ENCODE measurements around the gene TOM1L2. TPM values are rescaled to one million over a fixed set of nuclear protein-coding genes. Genes with fewer than 3 reads are reported as not detected.
A peak's percentile ranks its signal among the peaks of the same experiment; 100 is the strongest.

Gene TOM1L2
- total RNA-seq: 10 to 100 TPM; 15.5 to 17.8 TPM

DNA sequence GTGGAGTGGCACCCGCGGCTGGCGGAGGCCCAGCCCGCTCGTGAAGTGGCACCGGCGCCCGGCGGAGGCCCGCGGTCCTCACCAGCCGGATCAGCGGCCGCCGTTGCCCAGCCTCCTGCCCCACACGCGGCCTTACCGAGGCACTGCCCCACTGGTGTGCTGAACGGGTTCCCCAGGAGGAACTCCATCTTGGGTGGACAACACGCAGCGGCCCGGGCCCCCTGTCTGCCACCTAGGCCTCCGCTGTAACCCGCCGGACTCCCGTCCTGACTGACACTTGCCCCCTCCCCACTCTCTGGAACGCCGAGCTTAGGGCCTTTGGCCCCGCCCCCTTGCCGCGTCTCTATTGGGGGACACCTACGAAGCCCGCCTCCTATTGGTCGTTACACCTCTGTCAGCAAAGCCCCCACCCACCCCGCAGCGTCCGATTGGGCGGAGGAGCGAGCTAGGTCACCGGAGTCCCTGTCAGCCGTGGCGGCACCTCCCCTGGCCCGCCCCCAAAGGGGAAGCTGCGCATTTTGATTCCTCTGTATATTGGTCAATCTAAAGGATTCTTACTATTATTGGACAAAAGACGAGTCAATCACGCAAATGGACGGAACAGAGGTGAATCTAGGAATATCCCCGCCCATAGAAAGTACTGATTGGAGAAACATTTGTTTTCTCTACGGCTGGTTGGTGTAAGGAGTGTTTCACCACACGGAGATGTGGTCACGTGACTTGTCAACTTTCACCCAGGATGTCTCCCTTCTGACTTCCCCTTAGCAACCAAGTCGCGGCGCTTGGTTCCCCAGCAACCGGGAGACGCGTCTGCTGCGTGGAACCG is at the start of gene TOM1L2, which contains the start of gene DRC3:
Gene TOM1L2 (minus strand): TSS at position 275 of the 826 bp plus-strand sequence. CDS start 87 bp downstream, at position 188.
Gene DRC3 (plus strand): TSS at position 737 of the 826 bp plus-strand sequence. CDS start 4,737 bp downstream, outside the sequence.
- no peaks in the 10 kb centered on the region for H3K9me3 Mint-ChIP-seq
- ATAC-seq: peak; percentile 97 to 98

DNA sequence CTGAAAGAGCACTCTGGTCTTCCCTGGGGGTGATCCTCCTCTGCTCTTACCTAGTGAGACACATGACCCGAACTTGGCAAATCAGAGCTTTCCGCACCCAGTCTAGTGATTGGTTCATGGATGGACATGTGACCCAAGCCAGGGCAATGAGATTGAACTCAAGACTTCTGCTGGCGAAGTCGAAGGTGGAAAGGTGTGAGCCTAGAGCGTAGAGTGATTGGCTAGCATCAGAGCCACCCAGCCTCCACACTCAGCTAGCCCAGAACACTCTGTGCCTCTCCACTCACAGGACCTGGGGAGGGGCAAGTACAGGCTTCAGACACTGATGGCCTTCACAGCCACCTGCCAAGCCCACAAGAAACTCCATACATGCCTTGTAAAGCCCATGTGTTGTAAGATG is 49.2 kb upstream of the TOM1L2 start:
- ATAC-seq (no peak), DNase-seq (ENCODE audit: low spot score) (no peak)
- no peaks in the 10 kb centered on the region for H3K9me3 Mint-ChIP-seq
- H3K4me3 Mint-ChIP-seq: no peak overlapping the region
- no peaks in the 10 kb centered on the region for H3K27me3 Mint-ChIP-seq
- peaks cover 14 to 16% of the 10 kb centered on the region in 2 donors for H3K4me1 Mint-ChIP-seq (ENCODE audit: low read depth in 2 of 2)
- no peak overlapping the region for H3K27ac Mint-ChIP-seq
- H3K36me3 Mint-ChIP-seq: no peaks in the 10 kb centered on the region

More for the DNA sequence above, at the start of gene TOM1L2, which contains the start of gene DRC3:
- Mint-ChIP-seq H3K36me3 (no peaks in the 10 kb centered on the region), H3K4me3 (peak within 1 kb of the TSS; percentile 91), H3K4me1 (ENCODE audit: low read depth in 2 of 2) (peaks cover 18 to 25% of the 10 kb centered on the region in 2 donors), H3K27ac (peak within 1 kb of the TSS; percentile 64 to 79), H3K27me3 (no peaks in the 10 kb centered on the region)
- DNase-seq (ENCODE audit: low spot score): peak; percentile 100

DNA sequence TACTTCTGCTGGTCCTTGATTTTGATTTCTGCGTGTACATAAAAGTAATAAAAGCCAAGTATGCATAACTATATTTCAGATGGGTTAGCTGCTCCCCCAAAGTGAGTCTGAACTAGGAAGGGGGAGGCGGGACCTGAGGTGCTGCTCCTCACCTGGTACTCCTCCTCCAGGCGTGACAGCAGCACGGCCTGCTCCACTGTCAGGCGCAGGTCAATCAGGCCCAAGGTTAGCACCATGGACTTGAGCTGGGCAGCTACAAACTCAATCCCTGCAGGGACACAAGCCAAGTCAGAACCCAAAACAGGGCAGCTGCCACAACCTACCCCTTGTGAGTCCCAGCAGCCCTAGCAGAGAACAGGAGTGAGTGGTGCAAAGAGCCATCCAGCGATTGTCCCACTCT is 48.8 kb upstream of the TOM1L2 start:
- Mint-ChIP-seq H3K4me1 (ENCODE audit: low read depth in 2 of 2) (peaks cover 10 to 12% of the 10 kb centered on the region in 2 donors), H3K27me3 (no peaks in the 10 kb centered on the region), H3K27ac (no peak overlapping the region), H3K4me3 (no peak overlapping the region), H3K9me3 (no peaks in the 10 kb centered on the region), H3K36me3 (no peaks in the 10 kb centered on the region)
- DNase-seq (ENCODE audit: low spot score) (no peak), ATAC-seq (no peak)

DNA sequence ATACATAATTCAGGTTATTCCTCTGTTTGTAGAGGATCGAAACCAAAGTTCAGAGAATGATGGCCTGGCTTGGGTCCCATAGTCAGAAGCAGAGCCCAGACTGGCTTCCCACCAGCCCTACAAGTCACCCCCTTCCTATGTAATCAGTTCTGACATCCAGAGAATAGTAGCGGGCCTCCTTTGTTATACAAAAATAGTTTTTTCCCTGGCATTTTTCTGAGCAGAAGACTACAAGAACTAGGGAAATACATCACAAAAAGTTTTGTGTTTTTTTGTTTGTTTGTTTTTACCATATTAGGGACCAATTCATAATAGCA is 47.6 kb upstream of the TOM1L2 start:
- Mint-ChIP-seq H3K36me3 (no peaks in the 10 kb centered on the region), H3K27ac (no peak overlapping the region), H3K27me3 (no peaks in the 10 kb centered on the region), H3K4me3 (no peak overlapping the region), H3K4me1 (ENCODE audit: low read depth in 2 of 2) (peaks cover 0 to under 1% of the 10 kb centered on the region in 2 donors), H3K9me3 (no peaks in the 10 kb centered on the region)
- no peak for ATAC-seq
- DNase-seq (ENCODE audit: low spot score): no peak

DNA sequence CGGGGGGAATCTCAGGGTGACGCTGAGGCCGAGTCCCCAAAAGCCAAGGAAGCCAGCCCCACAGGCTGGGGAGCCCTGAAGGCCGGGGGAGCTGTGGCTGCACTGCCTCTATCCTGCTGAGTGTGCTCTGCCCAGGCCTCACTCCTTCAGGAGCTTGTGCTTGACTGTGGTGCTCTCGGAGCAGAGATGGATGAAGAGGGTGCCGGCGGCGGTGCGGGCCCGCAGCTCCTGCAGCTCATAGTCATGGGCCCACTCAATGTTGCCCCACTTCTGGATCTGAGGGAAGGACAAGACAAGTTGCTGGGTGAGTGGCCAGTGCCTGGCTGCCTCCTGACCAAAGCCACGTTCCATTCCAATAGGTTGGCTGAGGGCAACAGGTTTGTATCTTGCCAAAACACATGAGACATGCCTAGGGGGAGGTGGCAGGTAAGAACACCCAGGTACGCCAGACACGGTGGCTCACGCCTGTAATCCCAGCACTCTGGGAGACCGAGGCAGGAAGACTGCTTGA is 46.3 kb upstream of the TOM1L2 start:
- H3K27ac Mint-ChIP-seq: no peak overlapping the region
- no peak overlapping the region for H3K4me3 Mint-ChIP-seq
- no peaks in the 10 kb centered on the region for H3K36me3 Mint-ChIP-seq

DNA sequence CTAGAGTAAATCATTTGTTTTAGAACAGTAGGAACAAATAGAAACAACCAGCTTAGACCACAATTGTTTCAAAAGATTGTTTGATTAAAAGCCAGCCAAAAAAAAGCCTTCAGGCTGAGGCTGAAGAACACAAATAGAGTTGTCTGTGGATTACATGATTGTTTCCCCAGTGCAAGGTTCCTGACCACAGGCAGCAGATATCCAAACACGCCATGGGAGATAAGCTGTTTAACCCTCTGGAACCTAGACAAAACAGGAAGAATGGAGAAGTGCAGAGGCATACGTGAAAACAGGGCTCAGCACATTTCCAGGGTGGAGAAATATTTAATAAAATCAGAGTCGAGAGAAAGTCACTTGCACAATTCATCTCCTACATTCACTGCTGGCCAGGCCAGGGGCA is 45.8 kb upstream of the TOM1L2 start:
- Mint-ChIP-seq H3K4me1 (ENCODE audit: low read depth in 2 of 2) (no peaks in the 10 kb centered on the region), H3K27me3 (no peaks in the 10 kb centered on the region), H3K36me3 (no peaks in the 10 kb centered on the region), H3K27ac (no peak overlapping the region), H3K9me3 (no peaks in the 10 kb centered on the region), H3K4me3 (no peak overlapping the region)
- DNase-seq (ENCODE audit: low spot score) (no peak), ATAC-seq (no peak)

More for the DNA sequence above, 46.3 kb upstream of the TOM1L2 start:
- Mint-ChIP-seq H3K9me3 (no peaks in the 10 kb centered on the region), H3K27me3 (no peaks in the 10 kb centered on the region), H3K4me1 (ENCODE audit: low read depth in 2 of 2) (no peaks in the 10 kb centered on the region)
- DNase-seq (ENCODE audit: low spot score) (no peak), ATAC-seq (peak in 1 of 2 donors; percentile 22)

DNA sequence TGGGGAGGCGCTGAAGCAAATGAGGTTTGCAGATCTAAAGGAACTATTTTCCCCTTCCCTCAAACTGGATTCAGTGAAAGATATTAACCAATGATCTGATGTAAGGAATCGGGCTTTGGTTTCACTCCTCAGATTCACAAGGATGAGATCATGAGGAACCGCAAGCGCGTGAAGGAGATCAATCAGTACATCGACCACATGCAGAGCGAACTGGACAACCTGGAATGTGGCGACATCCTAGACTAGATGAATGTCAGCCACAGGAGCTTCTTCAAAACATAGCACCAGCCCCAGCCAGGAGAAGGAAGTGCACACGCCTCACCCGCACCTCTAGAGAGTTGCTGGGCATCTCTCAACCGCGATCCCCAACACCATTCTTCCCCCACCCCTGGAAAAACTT is 44.2 kb upstream of the TOM1L2 start:
- Mint-ChIP-seq H3K4me3 (no peak overlapping the region), H3K27me3 (no peaks in the 10 kb centered on the region), H3K27ac (no peak overlapping the region), H3K9me3 (no peaks in the 10 kb centered on the region), H3K4me1 (ENCODE audit: low read depth in 2 of 2) (no peaks in the 10 kb centered on the region), H3K36me3 (no peaks in the 10 kb centered on the region)
- ATAC-seq (no peak), DNase-seq (ENCODE audit: low spot score) (no peak)

DNA sequence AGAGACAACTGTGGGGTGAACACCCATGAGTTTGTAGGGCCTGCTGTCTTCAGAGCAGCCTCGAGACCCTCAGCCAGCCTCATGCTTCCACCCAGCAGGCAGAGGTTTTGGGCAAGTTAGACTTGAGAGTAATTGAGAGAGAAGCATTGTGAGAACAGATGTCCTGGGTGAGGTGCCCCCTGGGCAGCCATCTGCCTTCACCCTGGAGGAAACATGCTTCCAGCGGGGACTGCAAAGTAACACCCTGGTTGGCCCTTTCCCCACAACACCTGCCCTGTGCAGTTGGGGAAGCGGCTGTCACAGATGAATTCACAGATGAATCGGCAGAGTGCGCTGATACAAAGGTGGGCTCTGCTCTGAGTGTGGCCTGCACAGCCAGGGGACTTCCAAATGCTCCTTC is 43.4 kb upstream of the TOM1L2 start:
- no peak overlapping the region for H3K27ac Mint-ChIP-seq
- H3K4me1 Mint-ChIP-seq (ENCODE audit: low read depth in 2 of 2): no peaks in the 10 kb centered on the region
- DNase-seq (ENCODE audit: low spot score): no peak
- H3K9me3 Mint-ChIP-seq: no peaks in the 10 kb centered on the region
- no peaks in the 10 kb centered on the region for H3K27me3 Mint-ChIP-seq
- H3K36me3 Mint-ChIP-seq: no peaks in the 10 kb centered on the region
- no peak for ATAC-seq
- H3K4me3 Mint-ChIP-seq: no peak overlapping the region

DNA sequence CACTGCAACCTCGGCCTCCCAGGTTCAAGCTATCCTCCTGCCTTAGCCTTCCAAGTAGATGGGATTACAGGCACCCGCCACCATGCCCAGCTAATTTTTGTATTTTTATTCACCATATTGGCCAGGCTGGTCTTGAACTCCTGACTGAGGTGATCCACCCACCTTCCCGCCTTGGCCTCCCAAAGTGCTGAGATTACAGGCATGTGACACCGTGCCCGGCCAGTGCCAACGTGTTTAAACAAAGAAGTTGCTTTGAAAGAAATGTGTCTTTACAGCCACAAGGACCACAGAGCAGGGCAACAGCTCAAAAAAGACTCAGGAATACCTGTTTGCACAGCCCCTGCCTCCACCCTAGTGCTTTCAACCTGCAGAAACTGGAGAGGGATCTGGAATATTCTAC is 41.8 kb upstream of the TOM1L2 start:
- H3K9me3 Mint-ChIP-seq: no peaks in the 10 kb centered on the region
- no peak for ATAC-seq
- H3K27me3 Mint-ChIP-seq: no peaks in the 10 kb centered on the region
- DNase-seq (ENCODE audit: low spot score): no peak
- H3K27ac Mint-ChIP-seq: no peak overlapping the region
- no peak overlapping the region for H3K4me3 Mint-ChIP-seq
- no peaks in the 10 kb centered on the region for H3K36me3 Mint-ChIP-seq
- no peaks in the 10 kb centered on the region for H3K4me1 Mint-ChIP-seq (ENCODE audit: low read depth in 2 of 2)

DNA sequence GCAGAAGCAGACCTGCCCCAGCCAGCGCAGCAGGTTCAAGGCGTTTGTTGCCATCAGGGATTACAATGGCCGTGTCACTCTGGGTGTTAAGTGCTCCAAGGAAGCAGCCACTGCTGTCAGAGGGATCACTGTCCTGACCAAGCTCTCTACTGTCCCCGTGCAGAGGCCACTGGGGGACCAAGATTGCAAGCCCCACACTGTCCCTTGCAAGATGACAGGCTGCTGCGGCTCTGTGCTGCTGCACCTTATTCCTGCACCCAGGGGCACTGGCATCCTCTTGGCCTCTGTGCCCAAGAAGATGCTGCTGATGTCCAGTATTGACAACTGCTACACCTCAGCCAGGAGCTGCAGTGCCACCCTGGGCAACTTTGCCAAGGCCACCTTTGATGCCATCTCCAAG is 39.1 kb upstream of the TOM1L2 start:
- no peaks in the 10 kb centered on the region for H3K27me3 Mint-ChIP-seq
- peaks cover 4% of the 10 kb centered on the region for H3K36me3 Mint-ChIP-seq

DNA sequence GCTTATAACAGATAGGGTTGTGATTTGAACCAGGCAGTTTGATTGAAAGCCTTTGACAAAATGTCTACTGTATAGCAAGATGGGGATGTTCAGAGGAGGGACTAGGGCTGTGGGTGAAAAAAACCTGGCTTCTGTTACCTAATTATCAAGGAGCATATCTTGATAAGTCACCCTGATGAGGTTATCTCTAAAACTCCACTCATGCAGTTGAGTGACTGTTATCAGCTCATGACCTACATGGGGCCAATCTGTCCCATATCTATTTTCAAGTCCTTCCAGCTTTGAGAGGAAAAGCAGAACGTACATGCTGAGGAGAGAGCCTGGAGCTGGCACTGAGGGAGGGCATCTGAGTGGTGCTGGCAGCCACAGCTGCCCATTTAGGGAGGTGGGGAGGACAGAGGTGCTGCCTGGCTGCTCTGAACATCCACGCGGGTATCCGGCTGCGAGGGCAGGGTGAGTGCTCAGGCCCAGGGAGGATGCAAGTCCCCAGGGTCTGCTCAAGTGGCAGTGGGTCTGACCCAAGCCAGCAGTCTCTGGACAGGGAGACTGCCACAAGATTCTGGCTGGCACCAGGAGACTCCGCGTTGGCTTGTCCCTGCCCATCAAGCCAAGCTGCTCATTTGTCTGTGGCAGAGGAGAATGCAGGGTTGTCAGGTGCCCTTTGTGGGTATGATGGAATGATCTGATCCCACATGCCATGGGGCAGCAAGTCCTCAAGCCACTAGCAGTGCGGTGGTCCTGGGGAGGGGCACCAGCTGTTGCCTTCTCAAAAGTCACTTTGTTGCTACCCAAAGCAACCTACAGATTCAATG is 37.6 kb upstream of the TOM1L2 start:
- H3K36me3 Mint-ChIP-seq: peaks cover 4% of the 10 kb centered on the region
- DNase-seq (ENCODE audit: low spot score) (no peak), ATAC-seq (no peak)
- H3K4me3 Mint-ChIP-seq: no peak overlapping the region
- H3K4me1 Mint-ChIP-seq (ENCODE audit: low read depth in 2 of 2): peaks cover 0 to 3% of the 10 kb centered on the region in 2 donors
- no peaks in the 10 kb centered on the region for H3K27me3 Mint-ChIP-seq
- H3K27ac Mint-ChIP-seq: no peak overlapping the region
- H3K9me3 Mint-ChIP-seq: no peaks in the 10 kb centered on the region

More for the DNA sequence above, 39.1 kb upstream of the TOM1L2 start:
- no peaks in the 10 kb centered on the region for H3K9me3 Mint-ChIP-seq
- no peak overlapping the region for H3K27ac Mint-ChIP-seq
- no peak overlapping the region for H3K4me3 Mint-ChIP-seq
- DNase-seq (ENCODE audit: low spot score): no peak
- H3K4me1 Mint-ChIP-seq (ENCODE audit: low read depth in 2 of 2): peaks cover 0 to 3% of the 10 kb centered on the region in 2 donors
- ATAC-seq: no peak

DNA sequence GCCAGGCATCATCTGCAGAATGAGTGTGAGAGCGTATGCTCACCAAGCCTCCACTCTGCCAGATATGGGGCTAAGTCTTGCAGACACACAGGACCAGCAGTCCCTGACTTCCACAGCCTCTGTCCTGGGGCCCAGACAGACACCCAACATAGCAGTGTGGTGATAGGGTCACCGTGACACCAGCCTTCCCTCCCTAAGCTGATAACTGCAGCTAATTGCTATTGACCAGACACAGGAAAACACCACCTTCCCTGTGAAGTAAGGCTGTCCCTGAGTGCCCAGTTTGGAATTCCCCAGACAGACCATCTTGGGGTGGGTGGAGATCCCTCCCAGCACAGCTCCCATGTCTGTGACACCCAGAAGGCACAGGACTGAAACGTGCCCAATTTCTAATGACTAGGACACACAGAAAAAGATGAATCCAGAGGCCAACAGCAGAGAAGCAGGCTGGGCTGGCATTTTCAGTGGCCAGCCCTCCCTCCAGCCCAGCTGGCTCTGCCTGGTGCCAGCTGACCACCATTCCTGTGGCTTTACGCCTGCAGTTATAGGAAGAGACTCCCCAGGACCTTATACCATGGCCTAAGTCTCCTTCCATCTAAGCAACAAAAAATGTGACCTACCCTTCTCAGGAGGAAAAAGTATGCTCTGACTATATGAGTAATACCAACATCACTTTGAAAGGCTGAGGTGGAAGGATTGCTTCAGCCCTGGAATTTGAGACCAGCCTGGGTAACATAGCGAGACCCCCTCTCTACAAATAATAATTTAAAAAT is 36.5 kb upstream of the TOM1L2 start:
- H3K4me1 Mint-ChIP-seq (ENCODE audit: low read depth in 2 of 2): peaks cover 0 to 3% of the 10 kb centered on the region in 2 donors
- ATAC-seq (no peak), DNase-seq (ENCODE audit: low spot score) (no peak)
- peaks cover 4% of the 10 kb centered on the region for H3K36me3 Mint-ChIP-seq
- no peaks in the 10 kb centered on the region for H3K9me3 Mint-ChIP-seq
- no peak overlapping the region for H3K4me3 Mint-ChIP-seq
- H3K27ac Mint-ChIP-seq: no peak overlapping the region
- H3K27me3 Mint-ChIP-seq: no peaks in the 10 kb centered on the region

DNA sequence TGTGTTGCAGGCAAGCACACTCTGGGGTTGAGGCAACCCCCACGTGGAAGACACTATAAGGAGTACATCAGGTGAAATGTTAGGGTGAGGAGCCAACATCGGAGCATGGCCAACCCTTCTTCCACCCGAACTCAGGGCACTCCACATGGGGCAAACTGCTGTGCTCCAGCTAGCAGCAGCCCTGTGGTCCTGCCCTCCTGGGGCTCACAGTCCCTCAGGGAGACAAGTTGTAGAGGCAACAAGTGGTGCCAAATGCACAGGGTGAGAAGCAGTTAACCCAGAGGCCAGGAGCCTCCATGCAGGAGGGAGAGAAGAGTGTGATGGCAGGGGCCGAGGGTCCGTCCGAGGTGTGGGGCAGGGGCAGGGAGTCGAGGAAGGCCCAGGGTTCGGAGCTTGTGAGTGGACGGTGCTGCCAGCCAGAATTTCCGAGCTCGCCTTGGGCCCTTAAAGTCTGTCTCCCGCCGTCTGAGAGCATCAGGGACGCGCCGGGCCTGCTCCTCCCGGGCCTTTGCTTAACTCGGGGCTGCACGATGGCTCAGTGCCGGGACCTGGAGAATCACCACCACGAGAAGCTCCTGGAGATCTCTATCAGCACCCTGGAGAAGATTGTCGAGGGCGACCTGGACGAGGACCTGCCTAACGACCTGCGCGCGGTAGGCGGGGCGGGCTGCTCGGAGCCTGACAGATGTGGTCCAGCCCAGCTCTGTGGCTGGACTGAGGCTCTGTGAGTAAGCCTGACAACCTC is 34.5 kb upstream of the TOM1L2 start:
- Mint-ChIP-seq H3K4me3 (no peak overlapping the region), H3K4me1 (ENCODE audit: low read depth in 2 of 2) (peaks cover 0 to 3% of the 10 kb centered on the region in 2 donors), H3K27me3 (no peaks in the 10 kb centered on the region), H3K27ac (no peak overlapping the region), H3K9me3 (no peaks in the 10 kb centered on the region), H3K36me3 (peaks cover 4% of the 10 kb centered on the region)
- DNase-seq (ENCODE audit: low spot score) (no peak), ATAC-seq (no peak)

Measured in natural killer cell treated with Interleukin-12 subunit alpha and Interleukin-12 subunit beta and Interleukin-15 and Interleukin-18, amount 100 ng/mL, for 72 hours (primary cell).